ENCODE measurements around the gene SSTR4.

GRCh38 chr20:23063168-23063567 is 28.1 kb downstream of the SSTR4 start:
- TF ChIP-seq CTCF (conservative IDR thresholded peaks at IDR 0.05; ENCODE audit: low read length): no peak
- no peak for TF ChIP-seq EZH2phosphoT487 (IDR thresholded peaks at IDR 0.05; ENCODE audit: borderline replicate concordance, low read depth, low read length)
